ENCODE data around the gene HMGXB4. TPM values are rescaled to one million over a fixed set of nuclear protein-coding genes. Genes with fewer than 3 reads are reported as not detected.

HMGXB4 gene
- total and polyA plus RNA-seq, 2 of the 13 experiments (the other 11 are each of a cell fraction or from before 2014, with no cell fraction given) = 13.9 to 16.3 TPM

DNA sequence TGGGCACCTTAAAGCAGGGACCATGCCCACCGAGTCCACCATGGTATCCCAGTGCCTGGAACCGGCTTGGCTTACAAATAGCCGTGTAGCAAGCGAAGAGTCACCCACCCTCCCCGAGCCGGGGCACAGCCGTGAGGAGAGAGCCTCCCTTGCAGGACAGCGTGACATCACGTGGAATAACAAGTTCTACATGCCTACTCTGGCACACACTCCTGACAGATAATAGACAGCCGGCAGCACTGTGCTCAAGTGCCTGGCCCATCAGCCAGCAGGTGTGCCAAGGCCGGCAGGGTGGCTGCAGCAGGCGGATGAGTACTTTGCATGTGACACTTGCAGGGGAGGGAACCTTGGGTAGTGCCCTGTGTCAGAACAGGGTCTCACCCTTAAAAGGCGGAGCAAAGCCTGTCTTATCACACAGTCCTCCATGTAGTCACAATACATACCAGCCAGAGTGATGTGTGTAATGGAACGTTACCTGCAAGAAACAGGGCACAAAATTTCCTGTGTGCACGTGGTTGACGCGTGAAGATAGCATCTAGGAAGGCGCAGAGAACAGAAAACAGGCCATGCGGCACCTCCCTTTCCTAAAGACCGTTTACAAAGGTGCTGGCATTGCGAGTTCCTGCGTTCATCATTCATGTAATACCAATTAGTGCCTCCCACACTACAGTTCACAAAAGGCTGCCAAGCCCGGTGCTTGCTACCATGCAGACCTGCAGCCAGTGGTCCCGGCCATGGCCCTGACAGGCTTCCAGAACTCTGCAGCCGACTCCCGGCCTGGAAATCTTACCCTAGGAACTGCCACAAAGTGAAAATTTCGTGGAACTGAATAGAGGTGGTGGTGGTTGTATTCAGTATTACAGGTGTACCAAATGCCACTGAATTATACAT, 58.8 kb downstream of the HMGXB4 start:
- no peak for TF ChIP-seq ZKSCAN1 (IDR thresholded peaks at IDR 0.05; ENCODE audit: low read length)
- CTCF ChIA-PET (ENCODE audit: low intra/inter-chr PET ratio, low total read pairs) = no interaction called here
- POLR2A ChIA-PET = no interaction called here
- Histone ChIP-seq H3K9ac (ENCODE audit: insufficient read depth, low read depth, low read length) (no peak overlapping the region), H3K4me3 (replicated peaks in 1 of 3; ENCODE audit: insufficient read depth in 1 of 3, low read depth in 2 of 3, low read length in 3 of 3) (no peak overlapping the region), H2AFZ (ENCODE audit: low read length) (no peak overlapping the region), H3K27me3 (ENCODE audit: control insufficient read depth in 1 of 2, insufficient read depth in 2 of 2, low read length in 2 of 2) (no peaks in the 10 kb centered on the region), H3K27ac (ENCODE audit: extremely low read length, insufficient read depth, low read length) (no peak overlapping the region), H3K4me1 (ENCODE audit: insufficient read depth, low read length) (peaks cover 31% of the 10 kb centered on the region), H3K4me2 (ENCODE audit: low read depth, low read length) (no peak overlapping the region), H3K79me2 (ENCODE audit: insufficient read depth, low read length) (peaks cover 24% of the 10 kb centered on the region), H4K20me1 (ENCODE audit: insufficient read depth, low read length) (no peaks in the 10 kb centered on the region), H3K36me3 (replicated peaks in 1 of 2; ENCODE audit: control insufficient read depth in 1 of 2, insufficient read depth in 2 of 2, low read length in 2 of 2) (peaks cover 26 to 39% of the 10 kb centered on the region in 2 experiments; a peak in 4 of 5 replicates), H3K9me3 (ENCODE audit: low read length) (no peaks in the 10 kb centered on the region)
- no TSS peak for BruUV-seq (replicated peaks)
- DNase-seq (ENCODE audit: low spot score) (no peak), ATAC-seq (no peak), FAIRE-seq (no peak)
- in situ Hi-C loops (cut with HindIII; ENCODE audit: extremely low pct_ligation_motif_present, low pct_unique_long_range_greater_than_20kb) = no loop called here
- intact Hi-C loops (cut with micrococcal nuclease; ENCODE audit: unreplicated experiment) = no loop called here
- WGBS (ENCODE audit: low lambda C conversion rate) = 87% methylated on average over 21 of the region's 27 CpGs

DNA sequence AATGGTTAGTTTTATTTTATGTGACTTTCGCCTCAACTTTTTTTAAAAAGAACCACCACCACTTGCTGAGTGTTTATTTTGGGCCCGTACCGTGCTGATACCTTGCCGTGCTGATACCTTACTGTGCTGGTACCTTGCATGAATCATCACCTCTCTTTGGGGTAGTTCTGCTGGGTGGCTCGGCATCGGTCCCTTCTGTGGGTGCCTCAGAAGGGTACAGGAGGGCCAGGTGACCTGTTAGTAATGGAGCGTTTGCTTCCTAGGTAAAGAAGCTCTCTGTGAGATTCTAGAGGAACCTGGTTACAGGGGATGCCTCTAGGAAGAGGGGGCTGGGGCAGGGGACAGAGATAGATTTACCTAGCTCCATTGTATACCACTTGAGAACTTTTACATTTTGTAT, 59.5 kb downstream of the HMGXB4 start:
- Histone ChIP-seq H3K9ac (ENCODE audit: insufficient read depth, low read depth, low read length) (no peak overlapping the region), H3K4me2 (ENCODE audit: low read depth, low read length) (no peak overlapping the region), H3K9me3 (ENCODE audit: low read length) (no peaks in the 10 kb centered on the region), H3K79me2 (ENCODE audit: insufficient read depth, low read length) (peaks cover 17% of the 10 kb centered on the region), H3K27ac (ENCODE audit: extremely low read length, insufficient read depth, low read length) (no peak overlapping the region), H3K4me1 (ENCODE audit: insufficient read depth, low read length) (peaks cover 24% of the 10 kb centered on the region), H2AFZ (ENCODE audit: low read length) (no peak overlapping the region), H3K4me3 (replicated peaks in 1 of 3; ENCODE audit: insufficient read depth in 1 of 3, low read depth in 2 of 3, low read length in 3 of 3) (no peak overlapping the region), H3K27me3 (ENCODE audit: control insufficient read depth in 1 of 2, insufficient read depth in 2 of 2, low read length in 2 of 2) (no peaks in the 10 kb centered on the region), H3K36me3 (replicated peaks in 1 of 2; ENCODE audit: control insufficient read depth in 1 of 2, insufficient read depth in 2 of 2, low read length in 2 of 2) (peaks cover 26 to 42% of the 10 kb centered on the region in 2 experiments), H4K20me1 (ENCODE audit: insufficient read depth, low read length) (no peaks in the 10 kb centered on the region)
- ChIA-PET POLR2A (no interaction called here), CTCF (ENCODE audit: low intra/inter-chr PET ratio, low total read pairs) (no interaction called here)
- no peak for FAIRE-seq
- in situ Hi-C loops (cut with HindIII; ENCODE audit: extremely low pct_ligation_motif_present, low pct_unique_long_range_greater_than_20kb) (no loop called here), intact Hi-C loops (cut with micrococcal nuclease; ENCODE audit: unreplicated experiment) (no loop called here)
- no peak for ATAC-seq
- WGBS (ENCODE audit: low lambda C conversion rate) = 92% methylated on average over 7 of the region's 7 CpGs
- DNase-seq (ENCODE audit: low spot score) = no peak
- no TSS peak for BruUV-seq (replicated peaks)
- TF ChIP-seq HDAC2 (CRISPR knock-in tag; IDR thresholded peaks at IDR 0.05) = no peak
- TF ChIP-seq YY1 (IDR thresholded peaks at IDR 0.05; ENCODE audit: insufficient read depth, insufficient replicate concordance, low read depth, low read length) = no peak
- no peak for TF ChIP-seq NFATC3 (CRISPR knock-in tag; IDR thresholded peaks at IDR 0.05)
- TF ChIP-seq KAT8 (CRISPR knock-in tag; IDR thresholded peaks at IDR 0.05) = no peak
- TF ChIP-seq ZNF318 (CRISPR knock-in tag; IDR thresholded peaks at IDR 0.05) = no peak
- TF ChIP-seq YEATS2 (CRISPR knock-in tag; IDR thresholded peaks at IDR 0.05; ENCODE audit: borderline replicate concordance) = no peak
- TF ChIP-seq TAF1 (CRISPR knock-in tag; IDR thresholded peaks at IDR 0.05) = no peak
- TF ChIP-seq ZNF337 (CRISPR knock-in tag; IDR thresholded peaks at IDR 0.05; ENCODE audit: borderline replicate concordance, low read depth) = no peak
- no peak for TF ChIP-seq STAT5B (CRISPR knock-in tag; IDR thresholded peaks at IDR 0.05)

Measured in HepG2 (cell line).